Dermis microvascular lymphatic vessel endothelial cell (primary cell): ENCODE results near the gene MYO1E. TPM values are rescaled to one million over a fixed set of nuclear protein-coding genes. Genes with fewer than 3 reads are reported as not detected.
"Not testable (repeated sequence)": the region's sequence is repeated elsewhere in the genome, so short reads cannot be mapped to it uniquely, and the experiment has no call there.

Experiments
- DNase-seq, 2 donors: peaks; one replicate each; pipeline versions ENCODE4 v3.0.0 to v3.0.0-alpha.2; 2010; ENCODE audit warnings: low read depth in 2 of 2
- total RNA-seq: library from RNA; depleted of rRNA; stranded (reverse); fragments of >200 nt; gene quantifications from 2 replicates; pipeline ENCODE4 v1.2.1, GENCODE V29; 2014

The MYO1E gene
- total RNA-seq, 1 donor from 2014 or later: 21.4 TPM

- no peak for DNase-seq
Measured at GRCh38 chr15:59172289-59172901, 200.3 kb downstream of the MYO1E start.

- no peak for DNase-seq
Measured at GRCh38 chr15:59171067-59171397, 201.6 kb downstream of the MYO1E start.

- peak; percentile 75 to 90 for DNase-seq
Measured at GRCh38 chr15:59170295-59171066, 202.2 kb downstream of the MYO1E start.

- DNase-seq: peak in 1 of 2 donors; percentile 83
Measured at GRCh38 chr15:59169251-59169708, 203.4 kb downstream of the MYO1E start.

- DNase-seq: peak in 1 of 2 donors; percentile 72
Measured at GRCh38 chr15:59168536-59168935, 204.1 kb downstream of the MYO1E start.

GRCh38 chr15:59166601-59167265, 205.9 kb downstream of the MYO1E start:
- peak in 1 of 2 donors; percentile 51 for DNase-seq

GRCh38 chr15:59166166-59166565, 206.5 kb downstream of the MYO1E start:
- DNase-seq: no peak

- peak in 1 of 2 donors; percentile 78 for DNase-seq
Measured at GRCh38 chr15:59165726-59166125, 206.9 kb downstream of the MYO1E start.

- DNase-seq: not testable (repeated sequence)
Measured at GRCh38 chr15:59162080-59162479, 210.6 kb downstream of the MYO1E start.

GRCh38 chr15:59160880-59161593, 211.6 kb downstream of the MYO1E start:
- peak in 1 of 2 donors; percentile 36 for DNase-seq

GRCh38 chr15:59159210-59159609, 213.5 kb downstream of the MYO1E start:
- DNase-seq: no peak

- no peak for DNase-seq
Measured at GRCh38 chr15:59158701-59159034, 214.0 kb downstream of the MYO1E start.

GRCh38 chr15:59157840-59158700, 214.6 kb downstream of the MYO1E start:
- no peak for DNase-seq

GRCh38 chr15:59157396-59157795, 215.3 kb downstream of the MYO1E start:
- no peak for DNase-seq

- DNase-seq: no peak
Measured at GRCh38 chr15:59155431-59155830, 217.2 kb downstream of the MYO1E start.

GRCh38 chr15:59154243-59154642, 218.4 kb downstream of the MYO1E start:
- no peak for DNase-seq

GRCh38 chr15:59153466-59153865, 219.2 kb downstream of the MYO1E start:
- no peak for DNase-seq

GRCh38 chr15:59152694-59153450, 219.8 kb downstream of the MYO1E start:
- no peak for DNase-seq

GRCh38 chr15:59150185-59150584, 222.5 kb downstream of the MYO1E start:
- DNase-seq: no peak

- no peak for DNase-seq
Measured at GRCh38 chr15:59148153-59148833, 224.4 kb downstream of the MYO1E start.
